ENCODE data around the gene TRIM42. TPM values are rescaled to one million over a fixed set of nuclear protein-coding genes. Genes with fewer than 3 reads are reported as not detected.

Gene TRIM42
- polyA plus RNA-seq, 5 donors = not detected

- DNase-seq = no peak
These were observed 33.0 kb downstream of the TRIM42 start for GRCh38 chr3:140710711-140711389.

DNA sequence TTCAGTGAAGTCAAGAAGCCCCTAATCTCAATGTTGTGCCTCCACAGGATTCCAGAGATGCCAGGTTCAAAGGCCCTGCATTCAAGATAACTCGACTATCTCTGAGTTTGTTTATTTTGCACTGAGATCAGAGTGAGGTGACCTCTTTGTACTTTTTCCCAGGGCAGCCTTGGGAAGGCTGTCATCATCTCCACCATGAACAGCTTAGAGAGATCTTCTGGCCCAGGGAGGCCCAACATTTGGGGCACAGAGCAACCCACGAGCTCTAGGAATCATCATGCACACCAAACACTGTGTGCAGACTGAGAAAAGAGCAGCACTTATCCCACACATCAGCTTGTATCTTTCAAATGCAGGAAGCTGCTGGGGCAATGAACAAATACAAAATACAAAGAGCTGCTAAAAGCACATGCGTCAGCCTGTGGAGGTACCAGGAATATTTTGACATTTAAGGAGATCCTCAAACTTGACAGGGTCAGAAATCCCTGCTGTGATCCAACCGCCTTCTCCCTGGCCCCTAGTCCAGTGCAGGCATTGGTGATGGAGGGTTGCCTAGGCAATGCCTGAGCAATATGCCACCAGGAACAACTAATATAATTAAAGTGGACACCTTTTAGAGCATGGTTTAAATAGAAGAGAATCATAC is 33.6 kb downstream of the TRIM42 start:
- DNase-seq = no peak

DNA sequence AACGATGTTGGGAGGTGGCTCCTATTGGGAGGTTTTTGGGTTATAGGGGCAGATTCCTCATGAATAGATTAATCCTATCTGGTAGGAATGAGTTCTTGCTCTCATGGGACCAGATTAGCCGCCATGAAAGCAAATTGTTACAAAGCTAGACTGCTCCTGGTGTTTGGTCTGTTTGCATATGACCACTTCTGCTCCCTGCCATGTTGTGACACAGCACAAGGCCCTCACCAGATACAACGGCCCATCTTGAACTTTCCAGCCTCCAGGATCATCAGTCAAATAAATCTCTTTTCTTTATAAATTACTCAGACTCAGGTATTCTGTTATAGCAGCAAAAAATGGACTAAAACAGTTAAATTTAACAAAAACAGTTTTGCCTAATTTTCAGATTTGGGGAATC is 34.4 kb downstream of the TRIM42 start:
- no peak for DNase-seq

DNA sequence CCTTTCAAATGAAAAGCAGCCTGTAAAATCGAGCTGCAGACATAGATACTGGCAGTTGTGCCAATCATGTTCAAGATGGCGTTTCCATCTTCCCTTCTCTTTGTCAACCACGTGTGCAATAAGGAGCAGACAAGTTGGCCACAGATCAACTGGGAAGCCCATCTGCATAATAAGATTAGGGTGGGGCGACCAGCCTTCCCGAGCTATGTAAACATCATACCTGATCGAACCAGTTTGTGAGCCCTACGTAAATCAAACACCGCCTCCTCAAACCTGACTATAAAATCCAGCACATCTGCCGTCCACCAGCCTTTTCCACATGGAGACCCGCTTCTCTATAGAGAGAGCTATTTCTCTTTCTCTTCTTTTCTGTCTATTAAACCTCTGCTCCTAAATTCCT is 37.2 kb downstream of the TRIM42 start:
- no peak for DNase-seq

DNA sequence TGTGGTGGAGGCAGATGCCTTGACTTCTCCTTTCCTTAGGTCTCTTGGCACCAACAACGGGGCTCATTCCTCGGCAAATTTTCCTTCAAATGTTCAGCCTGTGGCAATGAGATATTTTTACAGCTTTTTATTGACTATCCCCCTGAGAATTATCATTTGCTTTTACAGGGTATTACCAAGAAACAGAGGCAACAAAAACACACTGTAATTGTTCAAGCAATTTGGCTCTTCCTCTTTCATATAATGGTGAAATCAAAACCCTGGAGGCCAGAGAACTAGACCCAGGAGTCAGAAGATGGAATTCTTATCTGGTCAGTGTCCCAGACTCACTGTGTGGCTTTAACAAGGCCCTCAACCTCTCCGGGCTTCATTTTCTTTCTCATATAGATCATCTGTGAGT is 40.1 kb downstream of the TRIM42 start:
- no peak for DNase-seq

DNA sequence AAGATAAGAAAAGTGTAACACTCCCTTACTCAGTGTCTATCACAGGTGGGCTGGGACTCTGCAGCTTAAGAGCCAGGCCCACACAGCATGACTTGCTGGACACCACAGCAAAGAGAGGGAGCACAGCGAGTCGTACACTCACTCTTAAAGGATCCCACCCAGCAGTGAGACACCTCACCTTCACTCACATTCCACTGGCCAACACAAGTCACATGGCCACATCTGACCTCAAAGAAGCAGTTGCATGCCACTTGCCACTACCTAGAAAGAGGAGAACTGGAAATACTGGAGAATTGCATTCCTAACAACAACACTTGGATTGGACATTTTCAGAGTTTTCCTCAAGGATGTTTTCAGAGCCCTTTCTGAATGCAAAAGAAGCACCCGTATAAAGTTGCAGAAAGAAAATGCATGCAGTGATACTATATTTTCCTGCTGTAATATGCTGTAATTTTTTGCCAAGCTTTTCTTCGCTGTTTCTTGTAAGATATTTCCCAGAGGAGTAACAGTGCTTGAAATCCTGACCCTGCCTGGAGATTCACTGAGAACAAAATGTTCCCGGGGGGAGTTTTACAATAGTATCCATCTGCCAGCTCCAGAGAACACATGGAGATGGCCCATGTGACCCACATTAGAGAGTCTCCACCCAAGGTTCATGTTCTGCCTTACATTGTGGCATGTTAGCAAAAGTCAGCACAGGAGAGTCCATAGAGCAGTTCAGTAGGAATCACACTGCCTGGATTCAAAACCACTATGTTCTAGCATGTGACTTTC is 42.2 kb downstream of the TRIM42 start:
- no peak for DNase-seq

GRCh38 chr3:140723576-140723975 is 45.7 kb downstream of the TRIM42 start:
- no peak for DNase-seq

DNA sequence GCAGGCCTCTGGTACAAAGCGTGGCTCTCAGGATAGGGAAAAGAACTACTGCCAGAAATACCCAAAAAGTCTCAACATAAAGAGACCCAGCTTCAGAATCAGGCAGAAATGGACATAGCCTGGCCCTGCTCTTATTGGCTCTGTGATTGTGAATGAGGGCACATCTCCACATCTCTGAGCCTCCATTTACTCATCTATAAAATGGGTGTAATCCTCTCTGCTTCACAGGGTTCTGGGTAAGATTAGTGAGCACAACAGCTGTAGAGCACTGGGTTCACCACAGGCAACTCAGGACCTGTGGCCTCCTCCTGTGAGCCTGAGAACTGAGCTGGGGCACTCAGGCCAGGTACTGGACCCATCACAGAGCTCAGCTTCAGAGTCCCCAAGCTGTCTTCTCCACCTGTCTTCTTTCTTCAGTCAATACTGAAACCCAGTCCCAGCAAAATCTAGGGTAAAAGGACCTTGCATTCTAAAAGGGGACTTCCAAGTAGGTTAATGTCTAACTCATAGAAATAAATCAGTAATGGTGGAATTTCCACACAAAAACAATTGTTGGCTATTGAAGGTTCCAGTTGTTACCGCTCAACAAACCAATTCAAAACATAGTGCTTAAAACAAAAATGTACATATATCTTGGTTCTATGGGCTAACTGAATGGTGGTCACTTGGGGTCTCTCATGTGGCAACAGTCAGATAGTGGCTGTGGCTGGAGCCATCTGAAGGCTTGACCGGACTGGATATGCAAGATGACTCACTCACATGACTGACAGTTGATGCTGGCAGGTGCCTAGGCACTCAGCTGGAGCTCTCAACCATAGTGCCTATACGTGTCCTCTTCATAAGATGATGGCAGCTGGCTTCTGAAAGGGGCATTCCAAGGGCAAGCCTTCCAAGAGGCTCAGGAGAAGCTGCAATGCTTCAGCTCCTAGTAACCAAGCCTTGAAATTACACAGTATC is 47.3 kb downstream of the TRIM42 start:
- no peak for DNase-seq

DNA sequence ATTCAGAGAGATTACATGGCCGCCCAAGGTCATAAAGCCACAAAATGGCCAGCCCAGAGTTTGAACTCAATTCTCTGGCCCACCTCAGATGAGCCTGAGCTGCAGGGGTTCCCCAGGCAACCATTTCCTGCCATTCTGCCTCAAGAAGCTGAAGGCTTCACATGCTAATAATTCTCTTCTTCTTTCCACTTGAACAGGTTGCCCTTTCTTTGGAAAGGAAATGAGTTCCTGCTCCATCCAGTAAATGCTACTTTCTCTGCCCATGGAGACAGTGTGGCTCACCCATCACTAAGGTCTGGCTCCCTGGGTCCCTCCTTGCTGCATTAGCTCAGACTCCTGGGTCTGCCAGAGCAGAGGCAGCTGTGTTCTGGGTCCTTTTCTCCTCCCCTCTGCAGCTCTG is 48.2 kb downstream of the TRIM42 start:
- DNase-seq = no peak

- DNase-seq = no peak
These were observed 50.0 kb downstream of the TRIM42 start for GRCh38 chr3:140727886-140728285.

DNA sequence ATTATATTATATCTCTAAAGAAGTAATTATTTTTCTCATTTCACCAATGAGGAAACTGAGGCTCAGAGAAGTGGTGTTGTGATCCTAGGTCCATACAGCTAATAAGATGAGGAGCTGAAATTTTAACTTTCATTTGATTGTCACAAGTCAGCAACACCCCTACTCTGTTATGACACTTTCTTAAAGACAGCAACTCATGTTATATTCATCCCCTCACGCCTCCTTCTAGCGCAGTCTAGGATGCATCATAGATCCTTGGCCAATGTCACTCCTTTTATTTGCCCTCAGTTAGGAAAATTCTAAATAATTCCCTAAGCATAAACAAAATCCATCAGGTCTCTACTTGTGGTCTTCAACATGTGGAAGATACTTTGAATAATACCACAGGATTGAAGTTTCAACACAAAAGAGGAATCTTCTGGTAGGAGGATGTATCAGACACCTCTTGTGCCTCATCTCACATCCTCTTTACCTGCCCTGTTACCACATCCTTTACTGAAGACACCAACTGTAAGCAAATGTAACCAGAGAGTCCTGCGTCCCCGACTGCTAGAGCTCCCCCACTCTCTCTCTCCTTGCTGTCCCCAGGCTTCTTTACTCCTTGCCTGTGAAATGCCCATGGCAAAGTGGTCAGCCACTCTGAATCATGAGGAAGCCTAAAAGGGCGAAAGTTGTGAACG is 53.7 kb downstream of the TRIM42 start:
- no peak for DNase-seq

DNA sequence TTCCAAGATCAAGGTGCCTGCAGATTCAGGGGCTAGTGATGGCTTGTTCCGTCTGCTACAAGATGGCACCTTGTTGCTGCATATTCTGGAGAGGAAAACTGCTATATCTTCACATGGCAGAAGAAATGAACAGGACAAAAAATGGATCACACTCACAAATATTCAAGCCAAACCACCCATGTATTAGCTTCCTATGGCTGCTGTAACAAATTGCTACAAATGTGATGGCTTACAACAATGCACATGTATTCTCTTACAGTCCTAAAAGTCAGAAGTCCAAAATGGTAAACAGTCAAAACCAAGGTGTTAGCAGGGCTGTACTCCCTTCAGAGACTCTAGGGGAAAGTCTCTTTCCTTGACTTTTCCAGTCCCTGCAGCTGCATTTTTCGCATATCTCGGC is 55.8 kb downstream of the TRIM42 start:
- no peak for DNase-seq

DNA sequence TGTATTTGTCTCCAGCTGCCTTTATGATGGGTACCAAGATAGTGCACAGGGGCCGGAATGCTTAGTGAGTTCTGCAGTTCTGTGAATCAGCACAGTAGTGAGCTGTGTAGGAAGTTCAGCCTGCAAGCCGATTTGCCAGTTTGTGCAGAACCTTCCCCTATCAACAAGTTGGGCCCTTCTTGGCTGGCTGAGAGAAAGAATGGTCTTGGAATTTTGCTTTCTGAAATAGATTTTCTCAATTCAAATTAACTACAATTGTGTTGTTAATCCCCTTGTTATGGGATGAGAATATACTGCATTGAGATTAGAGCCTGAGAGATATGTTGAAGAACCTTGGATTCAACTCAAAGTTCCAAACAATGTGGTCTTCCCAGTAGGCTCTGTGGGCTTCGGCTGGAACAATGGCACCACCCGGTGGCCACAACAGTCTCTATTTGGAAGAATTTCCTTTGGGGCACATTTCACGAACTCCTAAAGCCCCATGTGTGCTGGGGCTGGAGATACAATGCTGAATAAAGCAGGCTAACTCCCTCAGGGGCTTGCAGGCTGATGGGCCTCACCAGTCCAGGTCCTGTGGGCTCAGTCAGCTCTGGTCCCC is 59.1 kb downstream of the TRIM42 start:
- DNase-seq = peak in 1 of 2 donors; percentile 6

DNA sequence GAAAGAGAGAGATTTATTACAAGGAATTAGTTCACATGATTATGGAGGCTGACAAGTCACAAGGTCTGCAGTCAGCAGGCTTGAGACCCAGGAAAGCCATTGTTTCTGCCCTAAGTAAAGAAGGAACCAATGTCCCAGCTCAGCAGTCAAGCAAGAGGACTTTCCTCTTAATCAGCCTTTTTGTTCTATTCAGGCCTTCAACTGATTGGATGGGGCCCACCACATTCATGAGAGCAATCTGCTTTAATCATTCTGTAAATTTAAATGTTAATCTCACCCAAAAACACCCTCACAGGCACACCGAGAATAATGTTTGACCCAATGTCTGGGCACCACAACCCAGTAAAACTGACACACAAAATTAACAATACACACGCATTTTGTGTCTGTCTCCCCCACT is 64.3 kb downstream of the TRIM42 start:
- no peak for DNase-seq

- no peak for DNase-seq
These were observed 70.3 kb downstream of the TRIM42 start for GRCh38 chr3:140748171-140748570.

DNA sequence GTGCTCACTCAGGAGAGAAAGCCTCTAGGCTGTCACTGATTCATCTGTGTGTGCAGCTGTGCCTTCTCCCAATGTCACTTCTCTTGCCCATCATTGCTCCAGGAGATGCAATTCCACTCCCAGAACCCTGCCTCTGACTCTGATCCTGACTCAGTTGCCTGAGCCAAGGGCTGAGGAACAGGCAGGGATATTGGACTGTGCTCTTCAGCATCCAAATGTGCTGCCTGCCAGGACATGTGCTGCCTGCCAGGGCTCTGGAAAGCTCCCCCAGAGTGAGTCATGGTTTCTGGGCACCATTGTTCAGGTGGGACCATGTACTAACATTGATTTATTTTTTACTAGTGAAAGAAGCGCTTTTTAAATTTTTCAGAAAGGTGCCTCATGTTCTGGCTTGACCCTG is 71.0 kb downstream of the TRIM42 start:
- no peak for DNase-seq
